ENCODE data around the gene MAPK1IP1L.

DNA sequence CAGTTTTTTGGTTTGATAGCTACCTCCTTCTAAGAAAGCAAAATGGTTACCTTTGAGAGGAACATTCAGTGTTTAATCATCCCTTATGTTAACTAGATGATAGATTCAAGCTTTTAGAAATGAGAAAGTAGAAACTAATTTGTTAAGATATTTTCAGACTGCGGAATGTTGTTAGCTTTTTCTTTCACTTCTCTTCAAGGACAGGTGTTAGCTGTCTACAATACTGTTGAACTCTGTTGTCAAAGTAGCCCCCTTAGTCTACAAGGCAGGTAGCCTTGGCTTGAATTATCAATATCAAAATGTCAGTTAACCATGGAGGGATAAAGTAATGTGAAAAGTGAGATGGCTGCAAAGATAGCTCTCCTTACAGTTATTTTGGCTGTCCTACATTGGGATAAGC, 14.8 kb downstream of the MAPK1IP1L start:
- no peak for TF ChIP-seq RAD21 (IDR thresholded peaks at IDR 0.05; ENCODE audit: low read length)
- TF ChIP-seq MAFK (IDR thresholded peaks at IDR 0.05; ENCODE audit: low read depth, low read length): no peak
- TF ChIP-seq, protein P1, sequence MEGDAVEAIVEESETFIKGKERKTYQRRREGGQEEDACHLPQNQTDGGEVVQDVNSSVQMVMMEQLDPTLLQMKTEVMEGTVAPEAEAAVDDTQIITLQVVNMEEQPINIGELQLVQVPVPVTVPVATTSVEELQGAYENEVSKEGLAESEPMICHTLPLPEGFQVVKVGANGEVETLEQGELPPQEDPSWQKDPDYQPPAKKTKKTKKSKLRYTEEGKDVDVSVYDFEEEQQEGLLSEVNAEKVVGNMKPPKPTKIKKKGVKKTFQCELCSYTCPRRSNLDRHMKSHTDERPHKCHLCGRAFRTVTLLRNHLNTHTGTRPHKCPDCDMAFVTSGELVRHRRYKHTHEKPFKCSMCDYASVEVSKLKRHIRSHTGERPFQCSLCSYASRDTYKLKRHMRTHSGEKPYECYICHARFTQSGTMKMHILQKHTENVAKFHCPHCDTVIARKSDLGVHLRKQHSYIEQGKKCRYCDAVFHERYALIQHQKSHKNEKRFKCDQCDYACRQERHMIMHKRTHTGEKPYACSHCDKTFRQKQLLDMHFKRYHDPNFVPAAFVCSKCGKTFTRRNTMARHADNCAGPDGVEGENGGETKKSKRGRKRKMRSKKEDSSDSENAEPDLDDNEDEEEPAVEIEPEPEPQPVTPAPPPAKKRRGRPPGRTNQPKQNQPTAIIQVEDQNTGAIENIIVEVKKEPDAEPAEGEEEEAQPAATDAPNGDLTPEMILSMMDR (conservative IDR thresholded peaks at IDR 0.05; ENCODE audit: low read depth, low read length): no peak
- TF ChIP-seq, protein P2, sequence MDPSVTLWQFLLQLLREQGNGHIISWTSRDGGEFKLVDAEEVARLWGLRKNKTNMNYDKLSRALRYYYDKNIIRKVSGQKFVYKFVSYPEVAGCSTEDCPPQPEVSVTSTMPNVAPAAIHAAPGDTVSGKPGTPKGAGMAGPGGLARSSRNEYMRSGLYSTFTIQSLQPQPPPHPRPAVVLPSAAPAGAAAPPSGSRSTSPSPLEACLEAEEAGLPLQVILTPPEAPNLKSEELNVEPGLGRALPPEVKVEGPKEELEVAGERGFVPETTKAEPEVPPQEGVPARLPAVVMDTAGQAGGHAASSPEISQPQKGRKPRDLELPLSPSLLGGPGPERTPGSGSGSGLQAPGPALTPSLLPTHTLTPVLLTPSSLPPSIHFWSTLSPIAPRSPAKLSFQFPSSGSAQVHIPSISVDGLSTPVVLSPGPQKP (IDR thresholded peaks at IDR 0.05; ENCODE audit: borderline replicate concordance, low read depth, low read length): no peak
- no peak for TF ChIP-seq POLR2A (IDR thresholded peaks at IDR 0.05; ENCODE audit: low read depth, low read length)
- TF ChIP-seq FOS (IDR thresholded peaks at IDR 0.05; ENCODE audit: low read depth, low read length): no peak
- no peak for TF ChIP-seq CEBPB (IDR thresholded peaks at IDR 0.05; ENCODE audit: low read depth, low read length)
- TF ChIP-seq CHD1 (IDR thresholded peaks at IDR 0.05; ENCODE audit: low read depth, low read length): no peak
- TF ChIP-seq, protein P3, sequence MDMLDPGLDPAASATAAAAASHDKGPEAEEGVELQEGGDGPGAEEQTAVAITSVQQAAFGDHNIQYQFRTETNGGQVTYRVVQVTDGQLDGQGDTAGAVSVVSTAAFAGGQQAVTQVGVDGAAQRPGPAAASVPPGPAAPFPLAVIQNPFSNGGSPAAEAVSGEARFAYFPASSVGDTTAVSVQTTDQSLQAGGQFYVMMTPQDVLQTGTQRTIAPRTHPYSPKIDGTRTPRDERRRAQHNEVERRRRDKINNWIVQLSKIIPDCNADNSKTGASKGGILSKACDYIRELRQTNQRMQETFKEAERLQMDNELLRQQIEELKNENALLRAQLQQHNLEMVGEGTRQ (IDR thresholded peaks at IDR 0.05; ENCODE audit: low read depth, low read length): no peak
- TF ChIP-seq SMC3 (IDR thresholded peaks at IDR 0.05; ENCODE audit: low read depth, low read length): no peak
- no peak for TF ChIP-seq RCOR1 (IDR thresholded peaks at IDR 0.05; ENCODE audit: insufficient replicate concordance, low read length)
- no peak for TF ChIP-seq MAZ (IDR thresholded peaks at IDR 0.05; ENCODE audit: borderline replicate concordance, low read depth, low read length)

Measured in IMR-90 (cell line).